ENCODE measurements around the gene CENPO. TPM values are rescaled to one million over a fixed set of nuclear protein-coding genes. Genes with fewer than 3 reads are reported as not detected.

Gene CENPO
- total RNA-seq, 1 donor from 2014 or later = 28.8 TPM

DNA sequence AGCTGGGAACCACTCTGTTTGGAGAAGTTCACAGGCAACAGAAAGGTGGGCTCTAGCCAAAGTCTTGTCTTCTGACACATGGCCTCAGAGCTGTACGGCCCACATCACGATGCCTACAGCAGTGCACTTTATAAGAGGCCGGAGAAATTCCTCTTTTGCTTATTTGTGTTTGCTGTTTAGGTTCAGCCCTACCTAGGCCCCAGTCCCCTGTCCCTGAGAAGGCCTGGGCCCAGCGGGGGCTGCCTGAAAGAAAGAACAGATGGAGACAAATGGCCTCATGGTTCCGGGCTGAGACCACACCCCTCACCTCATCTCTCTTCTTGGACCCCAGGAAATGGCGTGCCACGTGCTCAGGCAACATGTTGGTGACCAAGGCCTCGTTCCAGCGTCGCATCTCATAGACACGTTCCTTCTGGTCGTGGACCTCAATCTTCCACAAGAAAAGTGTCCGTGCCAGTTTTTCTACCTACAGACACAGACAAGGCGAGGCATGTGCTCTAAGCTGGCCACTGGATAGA, 30.9 kb downstream of the CENPO start:
- Mint-ChIP-seq H3K4me1 (ENCODE audit: low read depth) (peaks cover 2% of the 10 kb centered on the region), H3K4me3 (ENCODE audit: low read depth) (no peak overlapping the region), H3K9me3 (ENCODE audit: low read depth) (no peaks in the 10 kb centered on the region), H3K27me3 (no peaks in the 10 kb centered on the region), H3K36me3 (ENCODE audit: insufficient read depth) (peaks cover 8% of the 10 kb centered on the region), H3K27ac (no peak overlapping the region)
- DNase-seq (ENCODE audit: low spot score, unreplicated experiment) = no peak
- TF ChIP-seq, protein P1, sequence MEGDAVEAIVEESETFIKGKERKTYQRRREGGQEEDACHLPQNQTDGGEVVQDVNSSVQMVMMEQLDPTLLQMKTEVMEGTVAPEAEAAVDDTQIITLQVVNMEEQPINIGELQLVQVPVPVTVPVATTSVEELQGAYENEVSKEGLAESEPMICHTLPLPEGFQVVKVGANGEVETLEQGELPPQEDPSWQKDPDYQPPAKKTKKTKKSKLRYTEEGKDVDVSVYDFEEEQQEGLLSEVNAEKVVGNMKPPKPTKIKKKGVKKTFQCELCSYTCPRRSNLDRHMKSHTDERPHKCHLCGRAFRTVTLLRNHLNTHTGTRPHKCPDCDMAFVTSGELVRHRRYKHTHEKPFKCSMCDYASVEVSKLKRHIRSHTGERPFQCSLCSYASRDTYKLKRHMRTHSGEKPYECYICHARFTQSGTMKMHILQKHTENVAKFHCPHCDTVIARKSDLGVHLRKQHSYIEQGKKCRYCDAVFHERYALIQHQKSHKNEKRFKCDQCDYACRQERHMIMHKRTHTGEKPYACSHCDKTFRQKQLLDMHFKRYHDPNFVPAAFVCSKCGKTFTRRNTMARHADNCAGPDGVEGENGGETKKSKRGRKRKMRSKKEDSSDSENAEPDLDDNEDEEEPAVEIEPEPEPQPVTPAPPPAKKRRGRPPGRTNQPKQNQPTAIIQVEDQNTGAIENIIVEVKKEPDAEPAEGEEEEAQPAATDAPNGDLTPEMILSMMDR (IDR thresholded peaks at IDR 0.05; ENCODE audit: unreplicated experiment) = no peak

DNA sequence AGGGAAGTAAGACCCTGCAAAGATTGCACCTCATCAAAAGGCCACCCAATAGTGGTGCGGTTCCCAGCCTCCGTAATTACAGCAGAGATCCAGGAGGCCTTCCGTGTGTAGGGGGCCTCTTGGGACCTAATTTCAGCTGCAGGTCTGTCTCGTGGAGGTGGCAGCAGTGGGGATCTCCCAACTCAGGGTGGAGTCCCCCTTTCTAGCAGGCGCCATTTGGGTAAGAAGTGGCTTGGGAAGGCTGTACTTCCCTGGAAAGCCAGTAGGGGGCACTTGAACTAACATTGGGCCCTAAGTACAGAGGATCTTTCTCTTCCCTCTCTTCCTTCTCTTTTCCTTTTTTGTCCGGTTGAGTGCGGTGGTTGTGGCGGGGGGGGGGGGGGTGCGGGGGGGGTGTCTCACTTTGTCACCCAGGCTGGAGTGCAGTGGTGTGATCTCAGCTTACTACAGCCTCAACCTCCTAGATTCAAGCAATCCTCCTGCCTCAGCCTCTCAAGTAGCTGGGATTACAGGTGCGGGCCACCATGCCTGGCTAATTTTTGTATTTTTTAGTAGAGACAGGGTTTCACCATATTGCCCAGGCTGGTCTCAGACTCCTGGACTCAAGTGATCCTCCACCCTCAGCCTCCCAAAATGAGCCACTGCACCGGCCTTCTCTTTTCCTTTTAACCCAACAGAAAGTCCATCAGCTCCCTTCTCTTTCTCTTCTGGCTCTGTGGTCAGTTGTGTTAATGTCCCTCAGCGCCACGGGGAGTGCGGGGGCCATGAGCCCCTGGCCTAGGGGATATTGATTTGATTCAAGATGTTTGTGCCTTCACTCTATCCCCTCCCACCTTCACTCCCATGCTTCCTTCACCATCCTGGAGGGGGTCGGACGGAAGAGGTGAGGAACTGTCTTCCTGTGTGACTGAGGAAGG, 32.0 kb downstream of the CENPO start:
- no peak overlapping the region for H3K4me3 Mint-ChIP-seq (ENCODE audit: low read depth)
- peaks cover 2% of the 10 kb centered on the region for H3K4me1 Mint-ChIP-seq (ENCODE audit: low read depth)
- peaks cover 8% of the 10 kb centered on the region for H3K36me3 Mint-ChIP-seq (ENCODE audit: insufficient read depth)
- H3K27ac Mint-ChIP-seq = no peak overlapping the region
- H3K9me3 Mint-ChIP-seq (ENCODE audit: low read depth) = no peaks in the 10 kb centered on the region
- H3K27me3 Mint-ChIP-seq = no peaks in the 10 kb centered on the region
- no peak for DNase-seq (ENCODE audit: low spot score, unreplicated experiment)
- TF ChIP-seq, protein P1 (IDR thresholded peaks at IDR 0.05; ENCODE audit: unreplicated experiment) = peak; percentile 42

DNA sequence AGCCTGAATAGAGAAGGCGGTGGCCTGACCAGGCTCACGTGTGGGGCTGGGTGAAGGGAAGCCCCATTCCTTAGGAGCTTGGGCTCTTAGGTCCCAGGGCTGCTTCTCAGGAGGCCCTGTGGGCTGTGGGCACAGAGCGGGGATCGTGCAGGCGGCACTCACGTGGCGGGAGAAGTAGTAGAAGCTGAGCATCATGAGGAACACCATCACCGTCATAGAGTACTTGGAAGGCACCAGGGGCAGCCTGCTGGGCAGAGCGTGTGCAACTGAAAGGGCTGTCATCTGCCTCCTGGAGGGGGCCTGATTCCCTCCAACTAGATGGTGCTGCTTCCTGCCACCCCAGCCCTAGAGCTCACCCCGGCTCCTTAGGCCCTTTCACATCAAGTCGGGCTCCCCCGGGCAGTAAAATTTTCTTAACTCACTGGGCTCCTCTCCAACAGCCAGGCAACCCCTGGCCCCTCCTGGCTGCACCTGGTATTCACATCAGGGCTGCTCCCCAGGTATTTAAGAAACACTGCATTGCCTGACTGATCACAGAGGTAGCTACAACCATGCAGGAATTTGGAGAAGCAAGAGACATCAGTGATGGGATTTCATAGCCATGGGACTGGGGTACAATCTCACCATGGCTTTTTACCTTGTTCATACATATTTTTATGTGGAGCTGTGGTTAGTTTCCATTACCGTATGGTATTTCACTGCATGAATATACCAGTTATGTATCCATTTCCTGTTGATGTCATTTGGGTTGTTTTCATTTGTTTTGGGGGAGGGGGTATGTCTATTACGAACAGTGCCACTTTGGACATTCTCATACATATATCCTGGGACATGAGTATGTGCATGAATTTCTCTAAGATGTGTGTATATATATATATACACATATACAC, 32.9 kb downstream of the CENPO start:
- no peaks in the 10 kb centered on the region for H3K27me3 Mint-ChIP-seq
- no peak for DNase-seq (ENCODE audit: low spot score, unreplicated experiment)
- no peak overlapping the region for H3K27ac Mint-ChIP-seq
- H3K4me3 Mint-ChIP-seq (ENCODE audit: low read depth) = no peak overlapping the region
- no peaks in the 10 kb centered on the region for H3K9me3 Mint-ChIP-seq (ENCODE audit: low read depth)
- peaks cover 2% of the 10 kb centered on the region for H3K4me1 Mint-ChIP-seq (ENCODE audit: low read depth)
- H3K36me3 Mint-ChIP-seq (ENCODE audit: insufficient read depth) = peaks cover 8% of the 10 kb centered on the region
- TF ChIP-seq, protein P1 (IDR thresholded peaks at IDR 0.05; ENCODE audit: unreplicated experiment) = no peak

DNA sequence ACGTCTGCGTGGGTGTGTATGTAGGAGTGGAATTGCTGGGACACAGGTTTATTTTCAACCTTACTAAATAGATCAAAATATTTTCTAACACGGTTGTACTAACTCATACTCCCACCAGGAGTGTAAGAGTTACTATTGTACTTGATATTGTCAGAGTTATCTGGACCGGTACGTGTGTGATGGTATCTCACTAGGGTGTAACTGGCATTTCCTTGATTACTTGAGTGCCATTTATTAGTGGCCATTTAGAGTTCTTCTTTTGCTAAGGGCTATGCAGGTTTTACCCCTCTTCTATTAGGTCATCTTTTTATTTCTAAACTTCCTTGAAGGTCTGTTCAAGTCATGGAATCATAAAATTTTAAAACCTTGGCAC, 33.5 kb downstream of the CENPO start:
- H3K4me3 Mint-ChIP-seq (ENCODE audit: low read depth) = no peak overlapping the region
- no peak overlapping the region for H3K27ac Mint-ChIP-seq
- TF ChIP-seq, protein P1 (IDR thresholded peaks at IDR 0.05; ENCODE audit: unreplicated experiment) = no peak
- no peak for DNase-seq (ENCODE audit: low spot score, unreplicated experiment)
- H3K27me3 Mint-ChIP-seq = no peaks in the 10 kb centered on the region
- peaks cover 7% of the 10 kb centered on the region for H3K36me3 Mint-ChIP-seq (ENCODE audit: insufficient read depth)
- H3K9me3 Mint-ChIP-seq (ENCODE audit: low read depth) = no peaks in the 10 kb centered on the region
- peaks cover 2% of the 10 kb centered on the region for H3K4me1 Mint-ChIP-seq (ENCODE audit: low read depth)

Measured in progenitor cell of endocrine pancreas (in vitro differentiated cells).